Fibroblast of pulmonary artery (primary cell): ENCODE results near the gene FRMPD4.

Experiments used
- DNase-seq: peaks from one replicate; pipeline ENCODE4 v3.0.0-alpha.2; 2010; ENCODE audit warnings: low read depth
- H3K4me3 ChIP-seq: replicated peaks from 2 replicates; pipeline ENCODE4 v1.5.1; 2011; ENCODE audit warnings: low read depth, mild to moderate bottlenecking, control low read depth, low read length, moderate library complexity
- CTCF ChIP-seq: IDR thresholded peaks from 2 replicates; pipeline ENCODE4 v1.5.1; 2011; ENCODE audit warnings: mild to moderate bottlenecking, control low read depth, low read length, inconsistent platforms; ENCODE audit errors: missing control alignments

FRMPD4 gene

GRCh38 chrX:12672367-12673106, 534.3 kb downstream of the FRMPD4 start:
- no peak for DNase-seq
- TF ChIP-seq CTCF, result no peak
- no peak overlapping the region for H3K4me3 ChIP-seq

- TF ChIP-seq CTCF, result no peak
- DNase-seq, result no peak
- H3K4me3 ChIP-seq, result no peak overlapping the region
Observed at GRCh38 chrX:12673487-12673886, 535.2 kb downstream of the FRMPD4 start.

- TF ChIP-seq CTCF, result no peak
- no peak for DNase-seq
- no peak overlapping the region for H3K4me3 ChIP-seq
Observed at GRCh38 chrX:12679522-12679921, 541.2 kb downstream of the FRMPD4 start.

- DNase-seq, result no peak
- no peak overlapping the region for H3K4me3 ChIP-seq
- TF ChIP-seq CTCF, result no peak
Observed at GRCh38 chrX:12681047-12681446, 542.8 kb downstream of the FRMPD4 start.

- no peak overlapping the region for H3K4me3 ChIP-seq
- TF ChIP-seq CTCF, result no peak
- peak; percentile 36 for DNase-seq
Observed at GRCh38 chrX:12685541-12685940, 547.3 kb downstream of the FRMPD4 start.

GRCh38 chrX:12686331-12686730, 548.1 kb downstream of the FRMPD4 start:
- no peak for TF ChIP-seq CTCF
- H3K4me3 ChIP-seq, result no peak overlapping the region
- no peak for DNase-seq

- DNase-seq, result no peak
- no peak for TF ChIP-seq CTCF
- no peak overlapping the region for H3K4me3 ChIP-seq
Observed at GRCh38 chrX:12690646-12691045, 552.4 kb downstream of the FRMPD4 start.
